Measurements from ENCODE around the gene SGCD. TPM values are rescaled to one million over a fixed set of nuclear protein-coding genes. Genes with fewer than 3 reads are reported as not detected.

Gene SGCD
- total RNA-seq, 4 donors from 2014 or later: 0.37 to 3.7 (median 2.4) TPM

GRCh38 chr5:156684216-156684615, 357.3 kb downstream of the SGCD start:
- WGBS, 2 donors (ENCODE audit: low coverage in 1 of 2): 44 to 64% methylated on average over 2 of the region's 2 CpGs
- H3K27ac ChIP-seq: no peak overlapping the region
- DNase-seq: no peak

GRCh38 chr5:156685481-156685880, 358.5 kb downstream of the SGCD start:
- intact Hi-C loops (cut with DNase I; ENCODE audit: low total_unique reads) (loop anchor here (5.0 kb wide), 1 partner anchor 847 kb away; no protein-coding TSS in a partner anchor), in situ Hi-C loops (cut with MboI; ENCODE audit: low pct_ligation_motif_present in 1 of 4, low pct_unique_long_range_greater_than_20kb in 1 of 4, low sequenced_read_pairs in 3 of 4) (no loop called here)
- no peaks in the 10 kb centered on the region for H3K27me3 ChIP-seq
- no peak for TF ChIP-seq EP300 (IDR thresholded peaks at IDR 0.05; ENCODE audit: low read depth)
- TF ChIP-seq POLR2A (IDR thresholded peaks at IDR 0.05): no peak
- TF ChIP-seq POLR2AphosphoS5 (IDR thresholded peaks at IDR 0.05): no peak
- no peak for TF ChIP-seq CTCF (IDR thresholded peaks at IDR 0.05)
- H3K27ac ChIP-seq: no peak overlapping the region
- H3K4me1 ChIP-seq: no peaks in the 10 kb centered on the region
- H3K4me3 ChIP-seq: no peak overlapping the region
- no peaks in the 10 kb centered on the region for H3K9me3 ChIP-seq
- H3K36me3 ChIP-seq: no peaks in the 10 kb centered on the region
- no peak for DNase-seq

More at GRCh38 chr5:156684216-156684615, 357.3 kb downstream of the SGCD start:
- no peaks in the 10 kb centered on the region for H3K4me1 ChIP-seq
- H3K36me3 ChIP-seq: no peaks in the 10 kb centered on the region
- H3K4me3 ChIP-seq: no peak overlapping the region
- intact Hi-C loops (cut with DNase I; ENCODE audit: low total_unique reads) (no loop called here), in situ Hi-C loops (cut with MboI; ENCODE audit: low pct_ligation_motif_present in 1 of 4, low pct_unique_long_range_greater_than_20kb in 1 of 4, low sequenced_read_pairs in 3 of 4) (no loop called here)
- H3K9me3 ChIP-seq: no peaks in the 10 kb centered on the region
- no peaks in the 10 kb centered on the region for H3K27me3 ChIP-seq
- TF ChIP-seq EP300 (IDR thresholded peaks at IDR 0.05; ENCODE audit: low read depth) (no peak), CTCF (IDR thresholded peaks at IDR 0.05) (no peak), POLR2AphosphoS5 (IDR thresholded peaks at IDR 0.05) (no peak), POLR2A (IDR thresholded peaks at IDR 0.05) (no peak)

- 71 to 75% methylated on average over 2 of the region's 2 CpGs for WGBS, 2 donors (ENCODE audit: low coverage in 1 of 2)
- no peak overlapping the region for H3K4me3 ChIP-seq
- H3K27ac ChIP-seq: no peak overlapping the region
- no peak for DNase-seq
- no peaks in the 10 kb centered on the region for H3K4me1 ChIP-seq
- H3K9me3 ChIP-seq: no peaks in the 10 kb centered on the region
- no peaks in the 10 kb centered on the region for H3K27me3 ChIP-seq
- H3K36me3 ChIP-seq: no peaks in the 10 kb centered on the region
- in situ Hi-C loops (cut with MboI; ENCODE audit: low pct_ligation_motif_present in 1 of 4, low pct_unique_long_range_greater_than_20kb in 1 of 4, low sequenced_read_pairs in 3 of 4) (no loop called here), intact Hi-C loops (cut with DNase I; ENCODE audit: low total_unique reads) (loop anchor here (5.0 kb wide), 1 partner anchor 846 kb away; no protein-coding TSS in a partner anchor)
- TF ChIP-seq CTCF (IDR thresholded peaks at IDR 0.05) (no peak), EP300 (IDR thresholded peaks at IDR 0.05; ENCODE audit: low read depth) (no peak), POLR2A (IDR thresholded peaks at IDR 0.05) (no peak), POLR2AphosphoS5 (IDR thresholded peaks at IDR 0.05) (no peak)
These were observed 359.4 kb downstream of the SGCD start for GRCh38 chr5:156686380-156686779.

- WGBS, 2 donors (ENCODE audit: low coverage in 1 of 2): 43 to 70% methylated on average over 3 to 4 of the region's 4 CpGs
- DNase-seq: no peak
- Histone ChIP-seq H3K4me3 (no peak overlapping the region), H3K4me1 (no peaks in the 10 kb centered on the region), H3K9me3 (no peaks in the 10 kb centered on the region), H3K27ac (no peak overlapping the region), H3K36me3 (no peaks in the 10 kb centered on the region), H3K27me3 (no peaks in the 10 kb centered on the region)
- in situ Hi-C loops (cut with MboI; ENCODE audit: low pct_ligation_motif_present in 1 of 4, low pct_unique_long_range_greater_than_20kb in 1 of 4, low sequenced_read_pairs in 3 of 4): no loop called here
- intact Hi-C loops (cut with DNase I; ENCODE audit: low total_unique reads): loop anchor here (5.0 kb wide), 1 partner anchor 846 kb away; no protein-coding TSS in a partner anchor
- TF ChIP-seq EP300 (IDR thresholded peaks at IDR 0.05; ENCODE audit: low read depth) (no peak), POLR2A (IDR thresholded peaks at IDR 0.05) (no peak), POLR2AphosphoS5 (IDR thresholded peaks at IDR 0.05) (no peak), CTCF (IDR thresholded peaks at IDR 0.05) (no peak)
These were observed 359.8 kb downstream of the SGCD start for GRCh38 chr5:156686796-156687195.

Measured in transverse colon (tissue), 4 donors.